Measurements from ENCODE around the gene HLF. TPM values are rescaled to one million over a fixed set of nuclear protein-coding genes. Genes with fewer than 3 reads are reported as not detected.
A peak's percentile ranks its signal among the peaks of the same experiment; 100 is the strongest.

Gene HLF
- total RNA-seq, 8 experiments from 2014 or later = 0.31 to 2.6 (median 0.77) TPM

DNA sequence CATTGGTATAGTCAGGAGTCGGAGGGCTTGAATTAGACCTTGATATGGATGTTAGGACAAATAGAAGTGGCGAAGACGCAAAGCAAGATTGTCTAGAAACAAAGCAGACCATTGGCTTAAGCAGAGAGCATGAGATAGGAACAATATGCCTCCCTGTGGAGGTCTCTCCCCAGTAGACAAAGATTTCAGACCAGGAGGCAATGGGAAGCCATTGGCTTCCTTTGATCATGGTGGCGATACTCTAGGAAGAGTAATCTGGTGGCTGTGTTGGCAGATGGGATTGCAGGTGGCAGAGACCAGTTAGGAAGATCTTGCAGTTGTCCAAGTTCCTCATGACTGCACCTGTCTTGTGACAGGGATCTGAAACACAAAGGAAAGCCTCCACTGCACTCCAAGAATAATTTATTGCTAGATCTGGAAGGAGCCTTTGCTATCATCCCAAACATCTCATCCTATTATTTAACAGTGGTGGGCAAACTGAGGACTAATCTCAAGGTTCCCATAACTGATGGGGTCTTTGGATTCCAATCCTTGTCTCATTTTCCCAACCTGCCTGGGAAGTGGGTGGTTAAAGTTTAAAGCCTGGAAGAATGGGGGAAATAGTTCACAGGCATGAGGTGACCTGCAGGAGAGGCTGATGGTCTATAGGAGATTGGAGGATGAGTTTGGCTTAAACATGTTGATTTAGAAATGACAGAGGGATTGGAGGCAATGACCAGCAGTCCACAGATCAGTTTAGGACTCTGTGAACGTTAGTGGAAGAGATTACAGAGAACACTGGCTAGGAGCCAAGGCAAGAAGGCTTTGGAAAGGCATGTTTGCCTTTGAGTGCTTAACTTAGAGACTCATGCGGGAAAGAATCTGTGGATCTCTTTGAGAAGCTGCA, 37.0 kb downstream of the HLF start:
- in situ Hi-C loops (cut with MboI; ENCODE audit: low pct_unique_long_range_greater_than_20kb in 2 of 9, low sequenced_read_pairs in 9 of 9, unreplicated experiment in 9 of 9) = no loop called here
- 43 to 92% (median 73%) methylated on average over 3 to 5 of the region's 6 CpGs; no CpG with 5 or more reads in 2 of the 10 experiments for WGBS, 10 experiments
- H3K27ac ChIP-seq = no peak overlapping the region
- no peak overlapping the region for H3K4me3 ChIP-seq
- ATAC-seq (replicated peaks in 6 of 8) = no peak
- no peaks in the 10 kb centered on the region for H3K4me1 ChIP-seq (replicated peaks in 1 of 2)

DNA sequence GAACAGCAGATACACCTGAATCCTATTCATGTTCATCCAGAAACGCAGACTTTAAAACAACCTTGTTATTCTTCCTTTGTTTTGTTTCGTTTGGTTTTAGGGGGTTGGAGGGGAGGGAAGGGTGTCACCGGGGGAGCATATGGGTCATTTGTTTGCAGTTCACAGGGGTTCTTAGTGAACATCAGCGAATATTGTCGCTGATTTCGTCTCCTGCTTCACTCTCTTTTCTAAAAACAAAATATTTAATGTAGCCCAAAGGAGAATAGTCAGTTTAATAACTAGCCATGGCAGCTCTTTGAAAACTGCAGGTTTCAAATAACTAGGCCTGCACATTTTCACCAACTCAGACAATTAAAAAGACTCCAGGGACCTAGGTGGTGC, 37.6 kb downstream of the HLF start:
- H3K27ac ChIP-seq = no peak overlapping the region
- no peak overlapping the region for H3K4me3 ChIP-seq
- H3K4me1 ChIP-seq (replicated peaks in 1 of 2) = no peaks in the 10 kb centered on the region
- in situ Hi-C loops (cut with MboI; ENCODE audit: low pct_unique_long_range_greater_than_20kb in 2 of 9, low sequenced_read_pairs in 9 of 9, unreplicated experiment in 9 of 9) = no loop called here
- WGBS, 10 experiments = 7 to 100% (median 67%) methylated on average over 1 to 6 of the region's 6 CpGs; no CpG with 5 or more reads in 1 of the 10 experiments
- no peak for ATAC-seq (replicated peaks in 6 of 8)

DNA sequence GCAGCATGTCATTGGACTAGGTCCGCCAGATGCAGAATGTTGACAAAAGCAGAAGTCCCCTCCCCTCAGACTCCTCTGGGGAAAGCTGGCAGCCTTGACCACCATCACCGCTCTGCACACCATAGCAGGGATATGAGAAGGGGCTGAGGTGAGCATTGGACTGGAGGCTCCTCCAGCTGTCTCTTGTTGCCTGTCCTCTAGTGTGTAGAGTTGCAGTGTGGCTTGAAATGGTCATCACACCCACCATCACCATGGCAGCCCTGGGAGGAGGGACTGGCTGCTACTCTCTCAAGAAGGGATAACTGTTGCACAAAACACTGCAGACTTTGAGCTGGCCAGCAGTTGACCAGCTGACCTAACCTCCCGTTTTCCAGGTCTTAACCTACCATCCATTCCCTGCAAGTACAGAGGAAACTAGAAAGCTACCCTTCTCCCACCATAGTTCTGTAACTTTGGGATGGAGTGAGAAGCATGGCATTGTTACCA, 38.3 kb downstream of the HLF start:
- WGBS, 10 experiments = 0 to 100% (median 50%) methylated on average over 1 to 2 of the region's 3 CpGs; no CpG with 5 or more reads in 3 of the 10 experiments
- H3K27ac ChIP-seq = no peak overlapping the region
- H3K4me3 ChIP-seq = no peak overlapping the region
- ATAC-seq (replicated peaks in 6 of 8) = no peak
- in situ Hi-C loops (cut with MboI; ENCODE audit: low pct_unique_long_range_greater_than_20kb in 2 of 9, low sequenced_read_pairs in 9 of 9, unreplicated experiment in 9 of 9) = no loop called here
- H3K4me1 ChIP-seq (replicated peaks in 1 of 2) = no peaks in the 10 kb centered on the region

DNA sequence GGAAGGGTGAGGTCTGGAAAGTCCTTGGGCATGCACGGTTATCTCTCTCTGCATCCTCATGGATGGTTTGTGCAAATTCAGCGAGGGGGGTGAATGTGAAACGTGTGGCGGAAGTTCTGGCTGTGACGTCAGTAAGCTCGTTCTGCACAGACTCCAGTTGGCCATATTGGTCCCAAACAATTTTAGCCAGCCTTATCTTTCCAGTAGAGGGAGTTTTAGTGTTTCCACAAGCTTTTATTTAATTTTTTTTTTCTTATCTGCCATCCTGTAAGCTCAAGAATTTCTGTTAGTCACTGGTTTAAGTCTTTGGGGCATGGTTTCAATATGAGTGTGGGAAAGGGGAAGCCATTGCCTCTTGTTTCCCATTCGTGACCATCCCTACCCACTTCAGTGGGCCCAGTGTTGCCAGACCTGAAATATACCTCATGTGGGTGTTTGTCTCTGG, 39.0 kb downstream of the HLF start:
- in situ Hi-C loops (cut with MboI; ENCODE audit: low pct_unique_long_range_greater_than_20kb in 2 of 9, low sequenced_read_pairs in 9 of 9, unreplicated experiment in 9 of 9) = no loop called here
- Histone ChIP-seq H3K4me1 (replicated peaks in 1 of 2) (no peaks in the 10 kb centered on the region), H3K4me3 (no peak overlapping the region), H3K27ac (no peak overlapping the region)
- WGBS, 10 experiments = 49 to 95% (median 82%) methylated on average over 1 to 7 of the region's 7 CpGs; no CpG with 5 or more reads in 2 of the 10 experiments
- no peak for ATAC-seq (replicated peaks in 6 of 8)

DNA sequence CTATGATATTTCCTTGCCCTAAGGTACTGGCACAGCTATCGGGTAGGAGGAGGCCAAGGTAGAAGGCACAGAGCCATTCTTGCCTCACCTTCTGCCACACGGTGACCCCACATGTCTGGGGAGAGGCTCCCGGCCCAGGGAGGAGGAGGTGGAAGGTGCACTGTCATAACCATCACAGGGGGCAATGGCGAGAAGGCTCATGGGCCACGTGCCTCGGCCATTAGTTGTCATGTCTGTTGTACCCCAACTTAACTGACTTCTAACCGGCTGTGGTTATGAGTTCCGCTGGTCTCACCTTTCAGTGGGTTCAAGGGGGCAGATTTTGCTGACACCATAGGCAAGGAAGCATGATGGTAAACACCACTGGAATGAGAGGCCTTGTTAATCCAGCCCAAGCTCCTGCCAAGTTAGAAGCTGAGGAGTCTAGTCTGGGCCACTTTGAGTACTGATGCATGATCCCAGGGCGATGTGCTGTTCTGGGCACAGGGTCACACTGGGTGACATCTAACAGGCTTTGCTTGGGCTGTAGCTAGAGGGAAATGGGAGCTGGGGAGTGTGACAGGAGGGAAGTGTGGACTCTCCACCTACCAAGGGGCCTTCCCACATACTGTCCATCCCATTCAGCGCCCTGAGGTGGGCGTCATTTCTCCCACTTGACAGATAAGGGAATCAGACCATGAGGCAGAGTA, 39.6 kb downstream of the HLF start:
- no peak overlapping the region for H3K27ac ChIP-seq
- H3K4me3 ChIP-seq = no peak overlapping the region
- in situ Hi-C loops (cut with MboI; ENCODE audit: low pct_unique_long_range_greater_than_20kb in 2 of 9, low sequenced_read_pairs in 9 of 9, unreplicated experiment in 9 of 9) = no loop called here
- 50 to 100% (median 73%) methylated on average over 1 to 4 of the region's 11 CpGs; no CpG with 5 or more reads in 3 of the 10 experiments for WGBS, 10 experiments
- no peak for ATAC-seq (replicated peaks in 6 of 8)
- no peaks in the 10 kb centered on the region for H3K4me1 ChIP-seq (replicated peaks in 1 of 2)

DNA sequence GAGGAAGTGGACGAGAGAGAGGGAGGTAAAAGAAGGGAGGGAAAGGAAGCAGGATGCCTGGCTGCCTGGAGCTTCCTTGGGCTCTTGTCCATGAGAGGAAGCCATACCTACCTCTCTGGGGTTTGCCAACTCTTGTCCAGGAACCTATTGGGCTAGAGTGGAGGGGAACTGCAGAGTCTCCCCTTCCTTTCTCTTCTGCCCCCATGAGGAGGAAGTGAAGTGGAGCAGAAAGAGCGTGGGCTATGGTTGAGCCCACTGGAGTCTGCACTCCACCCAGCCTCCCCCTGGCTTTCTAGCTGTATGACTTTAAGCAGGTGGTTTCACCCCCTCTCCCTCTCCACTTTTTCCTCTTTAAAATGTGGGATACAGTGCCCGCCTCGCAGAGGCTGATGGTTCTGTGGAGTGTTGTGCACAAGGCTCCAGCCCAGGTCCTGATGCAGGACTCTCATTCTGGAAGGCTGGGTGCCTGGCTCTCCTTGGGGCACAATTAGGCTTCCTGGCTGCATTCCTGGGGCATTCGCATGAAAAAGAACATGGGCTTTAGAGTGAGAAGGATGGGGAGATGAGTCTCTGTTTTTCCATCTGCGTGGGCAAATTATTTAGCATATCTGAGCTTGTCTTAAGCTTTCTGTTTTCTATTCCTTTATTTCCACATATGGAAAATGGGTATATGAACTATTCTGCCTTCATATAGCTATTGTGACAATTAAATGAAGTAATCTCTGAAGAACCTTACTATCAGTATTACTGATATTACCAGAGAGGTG, 40.7 kb downstream of the HLF start:
- no peak overlapping the region for H3K27ac ChIP-seq

DNA sequence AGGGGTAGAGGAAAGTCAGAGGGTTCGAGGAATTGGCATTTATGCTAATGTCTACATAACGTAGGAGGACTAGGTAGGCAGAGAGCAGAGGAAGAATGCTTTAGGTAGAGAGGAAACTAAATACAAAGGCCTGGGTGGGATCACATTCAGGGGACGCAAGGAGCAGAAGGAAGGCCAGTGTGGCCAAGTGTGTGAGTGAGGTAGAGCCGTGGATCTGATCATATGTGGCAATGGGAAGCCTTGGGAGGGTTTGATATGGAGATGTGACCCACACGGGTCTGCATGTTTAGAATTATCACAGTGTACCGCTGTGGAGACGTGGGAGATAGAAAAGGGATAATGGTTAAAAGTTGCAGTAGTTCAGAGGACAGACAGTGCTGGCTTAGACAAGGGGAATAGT, 43.1 kb downstream of the HLF start:
- in situ Hi-C loops (cut with MboI; ENCODE audit: low pct_unique_long_range_greater_than_20kb in 2 of 9, low sequenced_read_pairs in 9 of 9, unreplicated experiment in 9 of 9) = no loop called here
- WGBS, 10 experiments = 44 to 93% (median 80%) methylated on average over 2 to 7 of the region's 7 CpGs
- Histone ChIP-seq H3K27ac (no peak overlapping the region), H3K4me3 (no peak overlapping the region), H3K4me1 (replicated peaks in 1 of 2) (no peaks in the 10 kb centered on the region)
- no peak for ATAC-seq (replicated peaks in 6 of 8)

More for the DNA sequence above, 40.7 kb downstream of the HLF start:
- 48 to 83% (median 66%) methylated on average over 1 to 3 of the region's 6 CpGs; no CpG with 5 or more reads in 2 of the 10 experiments for WGBS, 10 experiments
- Histone ChIP-seq H3K4me3 (no peak overlapping the region), H3K4me1 (replicated peaks in 1 of 2) (no peaks in the 10 kb centered on the region)
- no peak for ATAC-seq (replicated peaks in 6 of 8)
- in situ Hi-C loops (cut with MboI; ENCODE audit: low pct_unique_long_range_greater_than_20kb in 2 of 9, low sequenced_read_pairs in 9 of 9, unreplicated experiment in 9 of 9) = no loop called here

DNA sequence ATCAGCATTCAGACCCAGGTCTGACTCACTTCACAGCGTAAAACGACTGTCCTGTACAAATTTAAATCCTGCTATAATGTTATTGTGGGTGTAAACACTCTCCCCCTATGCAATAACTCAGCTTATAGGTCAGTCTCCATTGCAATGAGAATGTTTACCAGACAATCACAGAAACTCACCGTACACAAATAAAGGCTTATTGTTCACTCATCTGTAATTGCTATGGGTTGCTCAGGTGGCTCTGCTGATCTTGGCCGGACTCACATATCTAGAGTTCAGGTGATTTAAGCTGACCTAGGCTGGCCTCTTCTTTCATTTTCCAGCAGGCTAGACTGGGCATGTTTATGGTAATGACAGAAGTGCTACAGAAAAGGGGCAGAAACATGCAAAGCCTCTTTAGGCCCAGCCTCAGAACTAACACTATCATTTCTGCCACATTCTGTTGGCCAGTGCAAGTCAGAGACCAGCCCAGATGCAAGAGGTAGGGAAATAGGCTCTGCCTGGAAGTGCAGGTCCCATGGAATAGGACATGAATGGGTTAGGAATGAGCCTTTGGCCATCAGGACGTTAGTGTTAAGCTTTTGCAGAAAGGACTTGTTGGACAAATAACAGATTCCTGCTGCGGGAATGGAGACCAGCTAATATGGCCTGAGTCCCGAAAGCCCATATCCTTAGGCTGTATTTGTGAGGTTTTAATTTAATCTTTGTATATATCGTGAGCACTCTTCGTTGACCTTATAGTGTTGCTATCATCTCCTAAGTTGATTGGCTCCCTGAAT, 44.0 kb downstream of the HLF start:
- Histone ChIP-seq H3K27ac (no peak overlapping the region), H3K4me3 (no peak overlapping the region), H3K4me1 (replicated peaks in 1 of 2) (no peaks in the 10 kb centered on the region)
- in situ Hi-C loops (cut with MboI; ENCODE audit: low pct_unique_long_range_greater_than_20kb in 2 of 9, low sequenced_read_pairs in 9 of 9, unreplicated experiment in 9 of 9) = no loop called here
- 69 to 100% (median 88%) methylated on average over 1 to 8 of the region's 9 CpGs for WGBS, 10 experiments
- peak in 3 of 8 experiments; percentile 21 to 87 (median 81) for ATAC-seq (replicated peaks in 6 of 8)

DNA sequence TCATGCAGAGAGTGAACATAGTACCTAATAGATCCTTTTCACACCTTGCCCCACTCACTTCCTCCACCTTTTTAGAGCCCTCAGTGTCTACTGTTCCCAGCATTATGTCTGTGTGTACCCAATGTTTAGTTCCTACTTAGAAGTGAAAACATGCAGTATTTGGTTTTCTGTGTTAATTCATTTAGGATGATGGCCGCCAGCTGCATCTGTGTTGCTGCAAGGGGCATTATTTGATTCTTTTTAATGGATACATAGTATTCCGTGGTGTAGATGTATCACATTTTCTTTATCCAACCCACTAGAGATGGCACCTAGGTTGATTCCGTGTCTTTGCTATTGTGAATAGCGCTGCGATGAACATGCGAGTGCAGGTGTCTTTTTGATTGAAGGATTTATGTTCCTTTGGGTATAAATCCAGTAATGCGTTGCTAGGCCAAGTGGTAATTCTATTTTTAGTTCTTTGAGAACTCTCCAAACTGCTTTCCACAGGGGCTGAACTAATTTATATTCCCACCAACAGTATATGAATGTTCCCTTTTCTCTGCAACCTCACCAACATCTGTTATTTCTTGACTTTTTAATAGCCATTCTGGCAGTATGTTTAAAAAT, 47.1 kb downstream of the HLF start:
- ATAC-seq (replicated peaks in 6 of 8) = no peak
- WGBS, 10 experiments = 64 to 100% (median 89%) methylated on average over 2 to 7 of the region's 7 CpGs
- Histone ChIP-seq H3K4me3 (no peak overlapping the region), H3K4me1 (replicated peaks in 1 of 2) (no peaks in the 10 kb centered on the region), H3K27ac (no peak overlapping the region)
- in situ Hi-C loops (cut with MboI; ENCODE audit: low pct_unique_long_range_greater_than_20kb in 2 of 9, low sequenced_read_pairs in 9 of 9, unreplicated experiment in 9 of 9) = no loop called here

DNA sequence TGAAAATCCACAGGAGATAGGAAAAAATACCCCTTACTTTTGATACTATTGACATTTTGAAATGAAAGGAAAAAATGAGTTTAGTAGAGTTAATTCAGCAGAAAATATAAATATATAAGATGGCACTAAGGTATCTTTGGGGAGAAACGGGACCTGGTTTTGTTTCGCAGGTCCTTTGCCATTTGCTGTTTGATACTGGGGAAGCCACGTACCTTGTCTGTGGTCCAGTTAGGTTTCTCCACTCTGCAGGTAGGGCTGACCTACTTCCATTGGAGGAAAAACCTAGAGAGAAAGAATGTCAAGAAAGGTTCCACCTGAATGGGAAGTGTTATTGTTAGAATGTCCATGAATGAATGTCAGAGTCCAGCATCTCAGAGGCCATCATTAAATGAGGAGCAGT, 48.1 kb downstream of the HLF start:
- WGBS, 10 experiments = 55 to 100% (median 73%) methylated on average over 1 to 3 of the region's 3 CpGs; no CpG with 5 or more reads in 2 of the 10 experiments
- no peak for ATAC-seq (replicated peaks in 6 of 8)
- Histone ChIP-seq H3K4me1 (replicated peaks in 1 of 2) (no peaks in the 10 kb centered on the region), H3K27ac (no peak overlapping the region), H3K4me3 (no peak overlapping the region)
- in situ Hi-C loops (cut with MboI; ENCODE audit: low pct_unique_long_range_greater_than_20kb in 2 of 9, low sequenced_read_pairs in 9 of 9, unreplicated experiment in 9 of 9) = no loop called here

DNA sequence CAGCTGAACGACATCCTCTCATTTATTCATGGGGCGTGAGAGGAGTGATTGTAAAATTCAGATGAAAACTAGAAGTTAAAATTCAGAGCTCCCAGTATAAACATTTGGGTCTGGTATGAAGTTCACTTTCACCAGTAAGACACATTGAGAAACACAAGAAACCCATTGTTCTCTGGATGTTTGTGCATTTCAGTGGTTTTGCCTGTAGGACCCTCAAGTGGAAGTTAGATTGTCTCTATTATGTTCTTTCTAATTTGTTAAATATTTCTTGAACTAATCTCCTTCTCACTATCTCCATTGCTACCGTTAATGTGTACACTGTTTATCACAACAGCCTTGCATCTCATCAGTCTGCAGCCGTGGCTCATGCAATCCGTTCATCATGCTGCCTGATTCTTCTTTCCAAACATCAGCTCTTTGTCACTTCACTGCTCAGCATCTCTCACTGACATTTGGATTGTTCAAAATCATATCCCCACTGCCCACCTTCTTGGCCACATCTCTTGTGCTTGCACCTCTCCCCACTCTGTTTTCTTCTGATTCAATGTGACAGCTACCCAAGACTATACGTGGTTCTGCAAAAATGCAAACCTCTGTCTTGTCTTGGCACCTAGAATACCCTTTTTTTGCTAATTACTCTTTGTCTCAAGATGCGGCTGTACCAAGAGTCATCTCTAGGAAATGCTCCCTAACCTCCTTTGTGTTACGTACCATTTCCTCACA, 49.5 kb downstream of the HLF start:
- no peak for ATAC-seq (replicated peaks in 6 of 8)
- in situ Hi-C loops (cut with MboI; ENCODE audit: low pct_unique_long_range_greater_than_20kb in 2 of 9, low sequenced_read_pairs in 9 of 9, unreplicated experiment in 9 of 9) = no loop called here
- Histone ChIP-seq H3K4me3 (no peak overlapping the region), H3K27ac (no peak overlapping the region), H3K4me1 (replicated peaks in 1 of 2) (no peaks in the 10 kb centered on the region)
- 41 to 96% (median 78%) methylated on average over 3 to 7 of the region's 8 CpGs; no CpG with 5 or more reads in 1 of the 10 experiments for WGBS, 10 experiments

All from motor neuron (in vitro differentiated cells).